Liver (tissue), 9 donors: ENCODE results near the gene CFAP77. TPM values are rescaled to one million over a fixed set of nuclear protein-coding genes. Genes with fewer than 3 reads are reported as not detected.

Experiments used
- DNase-seq: peaks from one replicate; pipeline ENCODE4 v3.0.0-alpha.2; 2017; ENCODE audit warnings: low spot score
- H3K27ac ChIP-seq, 2 donors: one replicate each; pipeline ENCODE4 v1.7.0; 2013; ENCODE audit warnings: inconsistent platforms in 2 of 2, low read length in 2 of 2, control low read depth in 1 of 2, low read depth in 1 of 2, mild to moderate bottlenecking in 1 of 2
- H3K27me3 ChIP-seq, 4 donors: one replicate each; pipeline versions ENCODE4 v1.6.1 to v1.7.0; 2013; ENCODE audit warnings: low read length in 3 of 4, inconsistent platforms in 1 of 4, mild to moderate bottlenecking in 1 of 4, moderate library complexity in 1 of 4; ENCODE audit not compliant: control insufficient read depth in 4 of 4, insufficient read depth in 4 of 4
- H3K36me3 ChIP-seq, 4 donors: one replicate each; pipeline versions ENCODE4 v1.6.1 to v1.7.0; 2013; ENCODE audit warnings: low read length in 3 of 4, mild to moderate bottlenecking in 3 of 4, low read depth in 1 of 4, moderate library complexity in 1 of 4; ENCODE audit not compliant: control insufficient read depth in 4 of 4, insufficient read depth in 3 of 4
- H3K4me1 ChIP-seq, 4 donors: one replicate each; pipeline versions ENCODE4 v1.6.1 to v1.7.0; 2013; ENCODE audit warnings: low read length in 3 of 4, mild to moderate bottlenecking in 3 of 4, moderate library complexity in 1 of 4; ENCODE audit not compliant: control insufficient read depth in 4 of 4, insufficient read depth in 4 of 4
- H3K4me3 ChIP-seq, 3 donors: one replicate each; pipeline versions ENCODE4 v1.6.1 to v1.7.0; 2013; ENCODE audit warnings: low read length in 3 of 3, control low read depth in 1 of 3, low read depth in 1 of 3, mild to moderate bottlenecking in 1 of 3
- H3K9ac ChIP-seq, 2 donors: one replicate each; pipeline ENCODE4 v1.7.0; 2013; ENCODE audit warnings: low read length in 2 of 2, mild to moderate bottlenecking in 2 of 2, moderate library complexity in 2 of 2, control low read depth in 1 of 2, low read depth in 1 of 2
- H3K9me3 ChIP-seq, 4 donors: one replicate each; pipeline versions ENCODE4 v1.6.1 to v1.7.0; 2013; ENCODE audit warnings: low read length in 3 of 4; ENCODE audit not compliant: control insufficient read depth in 4 of 4
- CTCF ChIP-seq: fragments of 150-350 bp; IDR thresholded peaks from 2 replicates; pipeline ENCODE4 v1.5.1; 2017; ENCODE audit warnings: improper control_type of control experiment, low read depth, low read length; ENCODE audit not compliant: missing input control
- EGR1 ChIP-seq, 2 donors: IDR thresholded peaks; 2 replicates each; pipeline ENCODE4 v1.6.1; 2016 to 2018; ENCODE audit warnings: antibody characterized with exemption in 2 of 2, low read depth in 2 of 2
- FOXA1 ChIP-seq: IDR thresholded peaks from 2 replicates; pipeline ENCODE4 v1.6.1; 2016; ENCODE audit warnings: antibody characterized with exemption
- FOXA2 ChIP-seq: IDR thresholded peaks from 2 replicates; pipeline ENCODE4 v1.6.1; 2016; ENCODE audit warnings: antibody characterized with exemption
- GABPA ChIP-seq, 2 donors: IDR thresholded peaks in 1 of 2; conservative IDR thresholded peaks in 1 of 2; 2 replicates each; pipeline ENCODE4 v1.6.1; 2016; ENCODE audit warnings: antibody characterized with exemption in 2 of 2, mild to moderate bottlenecking in 1 of 2, moderate library complexity in 1 of 2
- RAD21 ChIP-seq, 2 donors: IDR thresholded peaks; 2 replicates each; pipeline ENCODE4 v1.6.1; 2016; ENCODE audit warnings: antibody characterized with exemption in 2 of 2, mild to moderate bottlenecking in 2 of 2
- RXRA ChIP-seq, 2 donors: IDR thresholded peaks; 2 replicates each; pipeline ENCODE4 v1.6.1; 2017 to 2018; ENCODE audit warnings: antibody characterized with exemption in 2 of 2, mild to moderate bottlenecking in 1 of 2
- ZBTB33 ChIP-seq: IDR thresholded peaks from 2 replicates; pipeline ENCODE4 v1.6.1; 2016; ENCODE audit warnings: antibody characterized with exemption
- WGBS: extraction: QIAGEN DNeasy Blood & Tissue Kit; methylation state at CpG from one replicate; pipeline ENCODE4 v1.1.7; 2013; 5-methylcytosine and 5-hydroxymethylcytosine counted together
- polyA plus RNA-seq, 2 donors: library from polyadenylated mRNA; stranded (reverse) in 1 of 2; unstranded in 1 of 2; fragments of 200-250 nt in 1 of 2; fragments of >200 nt in 1 of 2; fragmentation: Nextera tagmentation in 1 of 2; extraction: Ambion mirVana in 1 of 2; gene quantifications; one replicate each; pipeline versions ENCODE4 v1.2.1 to v1.2.3, GENCODE V29; 2013 to 2015
- total RNA-seq, 2 donors: library from RNA; depleted of rRNA; stranded (reverse); fragments of >200 nt; gene quantifications; one replicate each; pipeline ENCODE4 v1.2.3, GENCODE V29; 2014
- donor health status: healthy.
- donor health status: healthy.
- donor health status: healthy.
- donor health status: healthy.
- donor health status: healthy.

The CFAP77 gene
- total and polyA plus RNA-seq, 4 donors, result not detected

- peaks cover 0 to 2% (median 0%) of the 10 kb centered on the region in 4 donors for H3K27me3 ChIP-seq
- peaks cover 2 to 38% (median 28%) of the 10 kb centered on the region in 4 donors for H3K36me3 ChIP-seq
- 92% methylated on average over 16 of the region's 16 CpGs for WGBS
- TF ChIP-seq FOXA2 (no peak), RXRA (IDR thresholded peaks at IDR 0.05) (no peak), GABPA (IDR thresholded peaks at IDR 0.05 in 1 of 2, conservative IDR thresholded peaks at IDR 0.05 in 1 of 2) (no peak), FOXA1 (no peak)
- no peak overlapping the region for H3K9ac ChIP-seq
- no peaks in the 10 kb centered on the region for H3K4me1 ChIP-seq
- no peak for DNase-seq
- H3K9me3 ChIP-seq, result no peaks in the 10 kb centered on the region
- no peak overlapping the region for H3K4me3 ChIP-seq
- no peak overlapping the region for H3K27ac ChIP-seq
Observed at GRCh38 chr9:132597073-132597775, 187.2 kb downstream of the CFAP77 start.

GRCh38 chr9:132600326-132600984, 190.4 kb downstream of the CFAP77 start:
- TF ChIP-seq RAD21 (IDR thresholded peaks at IDR 0.05), result no peak
- no peak for TF ChIP-seq RXRA (IDR thresholded peaks at IDR 0.05)
- Histone ChIP-seq H3K27me3 (no peaks in the 10 kb centered on the region), H3K9me3 (no peaks in the 10 kb centered on the region), H3K4me3 (no peak overlapping the region), H3K27ac (no peak overlapping the region), H3K36me3 (peaks cover 2 to 36% (median 20%) of the 10 kb centered on the region in 4 donors), H3K4me1 (no peaks in the 10 kb centered on the region), H3K9ac (no peak overlapping the region)
- WGBS, result 95% methylated on average over 12 of the region's 12 CpGs
- DNase-seq, result no peak

- Histone ChIP-seq H3K36me3 (peaks cover 2 to 36% (median 19%) of the 10 kb centered on the region in 4 donors), H3K4me1 (no peaks in the 10 kb centered on the region), H3K4me3 (no peak overlapping the region), H3K9ac (no peak overlapping the region), H3K9me3 (no peaks in the 10 kb centered on the region), H3K27ac (no peak overlapping the region), H3K27me3 (no peaks in the 10 kb centered on the region)
- TF ChIP-seq CTCF, result no peak
- TF ChIP-seq FOXA2, result no peak
- TF ChIP-seq ZBTB33, result no peak
- TF ChIP-seq EGR1 (IDR thresholded peaks at IDR 0.05; ENCODE audit: low read depth in 2 of 2), result no peak
- DNase-seq, result no peak
- WGBS, result 63% methylated on average over 3 of the region's 3 CpGs
Observed at GRCh38 chr9:132602207-132602606, 192.2 kb downstream of the CFAP77 start.
